Smooth muscle cell (in vitro differentiated cells): Measurements from ENCODE around the gene PTCH2. TPM values are rescaled to one million over a fixed set of nuclear protein-coding genes. Genes with fewer than 3 reads are reported as not detected.
"Not testable (repeated sequence)": the region's sequence is repeated elsewhere in the genome, so short reads cannot be mapped to it uniquely, and the experiment has no call there.

Source experiments
- DNase-seq: peaks from one replicate; lab custom pipeline; 2025; ENCODE audit not compliant: unreplicated experiment; lab: John Stamatoyannopoulos, UW
- H2AFZ ChIP-seq: fragments of 200-600 bp; sonication (generic); 2 replicates; pipeline ENCODE4 v1.6.0; 2016; ENCODE audit warnings: antibody characterized with exemption, low read depth, mild to moderate bottlenecking
- H3F3A ChIP-seq: fragments of 200-600 bp; sonication (generic); 2 replicates; pipeline ENCODE4 v1.6.0; 2017; ENCODE audit warnings: antibody characterized with exemption, low read depth
- H3K27ac ChIP-seq: fragments of 200-600 bp; sonication (generic); 2 replicates; pipeline ENCODE4 v1.5.1; 2016; ENCODE audit warnings: low read depth, mild to moderate bottlenecking
- H3K27me3 ChIP-seq: fragments of 200-600 bp; sonication (generic); 2 replicates; pipeline ENCODE4 v1.6.1; 2016; ENCODE audit warnings: low read depth, mild to moderate bottlenecking
- H3K36me3 ChIP-seq: fragments of 200-600 bp; sonication (generic); 2 replicates; pipeline ENCODE4 v1.5.1; 2016; ENCODE audit warnings: low read depth
- H3K4me1 ChIP-seq: fragments of 200-600 bp; sonication (generic); 2 replicates; pipeline ENCODE4 v1.5.1; 2016; ENCODE audit warnings: low read depth
- H3K4me2 ChIP-seq: fragments of 200-600 bp; sonication (generic); 2 replicates; pipeline ENCODE4 v1.6.0; 2016; ENCODE audit warnings: mild to moderate bottlenecking
- H3K4me3 ChIP-seq: fragments of 200-600 bp; sonication (generic); 2 replicates; pipeline ENCODE4 v1.5.1; 2016; ENCODE audit warnings: mild to moderate bottlenecking
- H3K79me2 ChIP-seq: fragments of 200-600 bp; sonication (generic); 2 replicates; pipeline ENCODE4 v1.6.0; 2016; ENCODE audit warnings: low read depth, mild to moderate bottlenecking
- H3K9ac ChIP-seq: fragments of 200-600 bp; sonication (generic); 2 replicates; pipeline ENCODE4 v1.6.0; 2016; ENCODE audit warnings: low read depth
- H3K9me3 ChIP-seq: fragments of 200-600 bp; sonication (generic); replicated peaks from 2 replicates; pipeline ENCODE4 v1.5.1; 2016; ENCODE audit warnings: low read depth
- H4K20me1 ChIP-seq: fragments of 200-600 bp; sonication (generic); 2 replicates; pipeline ENCODE4 v1.6.0; 2016; ENCODE audit warnings: low read depth
- CTCF ChIP-seq: fragments of 200-600 bp; sonication (generic); IDR thresholded peaks from 2 replicates; pipeline ENCODE4 v1.5.1; 2017; ENCODE audit warnings: borderline replicate concordance, mild to moderate bottlenecking, antibody characterized with exemption; ENCODE audit not compliant: insufficient read depth, poor library complexity, severe bottlenecking
- WGBS: methylation state at CpG from one replicate; pipeline ENCODE4 v1.1.7; 2016; ENCODE audit warnings: low lambda C conversion rate; 5-methylcytosine and 5-hydroxymethylcytosine counted together
- polyA plus RNA-seq: library from polyadenylated mRNA; unstranded; fragments of >200 nt; fragmentation: Nextera tagmentation; extraction: Ambion mirVana; gene quantifications from 2 replicates; pipeline ENCODE4 v1.2.1, GENCODE V29; 2016
- total RNA-seq: library from RNA; depleted of rRNA; stranded (reverse); fragments of >200 nt; gene quantifications from 2 replicates; pipeline ENCODE4 v1.2.3, GENCODE V29; 2014

PTCH2 gene
- total and polyA plus RNA-seq, 2 experiments from 2014 or later: 0.43 TPM; not detected in 1

GRCh38 chr1:44826375-44827196 is 16.5 kb downstream of the PTCH2 start:
- Histone ChIP-seq H3K4me3 (no peak overlapping the region), H3K36me3 (no peaks in the 10 kb centered on the region), H3K27me3 (no peaks in the 10 kb centered on the region), H3F3A (no peaks in the 10 kb centered on the region), H3K4me2 (no peak overlapping the region), H2AFZ (no peak overlapping the region), H3K27ac (no peak overlapping the region), H3K4me1 (no peaks in the 10 kb centered on the region), H3K79me2 (no peaks in the 10 kb centered on the region), H4K20me1 (no peaks in the 10 kb centered on the region), H3K9me3 (no peaks in the 10 kb centered on the region), H3K9ac (no peak overlapping the region)
- no peak for DNase-seq
- 88% methylated on average over 20 of the region's 24 CpGs for WGBS
- TF ChIP-seq CTCF: no peak

GRCh38 chr1:44824392-44824791 is 18.7 kb downstream of the PTCH2 start:
- H3F3A ChIP-seq, H3K27me3 ChIP-seq, H3K4me1 ChIP-seq, H3K36me3 ChIP-seq, H3K4me2 ChIP-seq, H4K20me1 ChIP-seq, H3K9ac ChIP-seq, H3K79me2 ChIP-seq, H2AFZ ChIP-seq, H3K9me3 ChIP-seq, DNase-seq, H3K27ac ChIP-seq, H3K4me3 ChIP-seq: not testable (repeated sequence)
- WGBS: 98% methylated on average over 6 of the region's 6 CpGs

- H3K4me3 ChIP-seq: no peak overlapping the region
- no peak overlapping the region for H3K4me2 ChIP-seq
- no peaks in the 10 kb centered on the region for H3K79me2 ChIP-seq
- whole genome bisulfite sequencing: 96% methylated on average over 15 of the region's 15 CpGs
- TF ChIP-seq CTCF: no peak
- H4K20me1 ChIP-seq: no peaks in the 10 kb centered on the region
- DNase-seq: no peak
- no peak overlapping the region for H3K27ac ChIP-seq
- no peaks in the 10 kb centered on the region for H3K27me3 ChIP-seq
- no peaks in the 10 kb centered on the region for H3K9me3 ChIP-seq
- no peak overlapping the region for H3K9ac ChIP-seq
- no peak overlapping the region for H2AFZ ChIP-seq
- peaks cover 3% of the 10 kb centered on the region for H3F3A ChIP-seq
- H3K36me3 ChIP-seq: no peaks in the 10 kb centered on the region
- H3K4me1 ChIP-seq: peaks cover 15% of the 10 kb centered on the region
Observed at GRCh38 chr1:44822981-44823451, 20.0 kb downstream of the PTCH2 start.

GRCh38 chr1:44822131-44822701 is 20.8 kb downstream of the PTCH2 start:
- Histone ChIP-seq H3F3A (peaks cover 11% of the 10 kb centered on the region), H2AFZ (no peak overlapping the region), H3K27ac (no peak overlapping the region), H3K27me3 (no peaks in the 10 kb centered on the region), H3K4me2 (no peak overlapping the region), H3K9ac (no peak overlapping the region), H4K20me1 (no peaks in the 10 kb centered on the region), H3K4me3 (no peak overlapping the region), H3K4me1 (peaks cover 15% of the 10 kb centered on the region), H3K79me2 (no peaks in the 10 kb centered on the region), H3K9me3 (no peaks in the 10 kb centered on the region), H3K36me3 (no peaks in the 10 kb centered on the region)
- TF ChIP-seq CTCF: no peak
- DNase-seq: no peak
- 84% methylated on average over 6 of the region's 6 CpGs for WGBS
